Mesothelial cell of epicardium (in vitro differentiated cells): ENCODE data around the gene PRPS1. TPM values are rescaled to one million over a fixed set of nuclear protein-coding genes. Genes with fewer than 3 reads are reported as not detected.

Experiments
- DNase-seq, 2 experiments: peaks; one replicate each; pipeline ENCODE4 v3.0.0; 2021; ENCODE audit warnings: low spot score in 2 of 2; ENCODE audit not compliant: unreplicated experiment in 2 of 2
- H3K27ac Mint-ChIP-seq: 2 replicates; pipeline ENCODE4 v1.8.0; 2021; ENCODE audit warnings: mixed read lengths
- H3K27me3 Mint-ChIP-seq: 2 replicates; pipeline ENCODE4 v1.8.0; 2021; ENCODE audit warnings: low read depth, mixed read lengths
- H3K36me3 Mint-ChIP-seq: 2 replicates; pipeline ENCODE4 v1.8.0; 2021; ENCODE audit warnings: mixed read lengths
- H3K4me1 Mint-ChIP-seq: 2 replicates; pipeline ENCODE4 v1.8.0; 2021; ENCODE audit warnings: mixed read lengths
- H3K4me3 Mint-ChIP-seq: 2 replicates; pipeline ENCODE4 v1.8.0; 2021; ENCODE audit warnings: mild to moderate bottlenecking, moderate library complexity, mixed read lengths
- H3K9me3 Mint-ChIP-seq: 2 replicates; pipeline ENCODE4 v1.8.0; 2021; ENCODE audit warnings: mixed read lengths
- CTCF ChIP-seq: fragments of 200-600 bp; sonication (generic); IDR thresholded peaks from one replicate; pipeline ENCODE4 v1.5.0; 2021; ENCODE audit warnings: antibody characterized with exemption; ENCODE audit not compliant: unreplicated experiment
- total RNA-seq: library from RNA; stranded (reverse); gene quantifications from 3 replicates; pipeline ENCODE4 v1.2.1, GENCODE V29; 2021

The PRPS1 gene
- 28.3 to 32.1 TPM (median 30.0 TPM) in 3 replicates for total RNA-seq

- Mint-ChIP-seq H3K27me3 (no peaks in the 10 kb centered on the region), H3K9me3 (peaks cover 28% of the 10 kb centered on the region), H3K4me1 (peaks cover 28% of the 10 kb centered on the region), H3K27ac (peak within 1 kb of the TSS; percentile 90), H3K4me3 (peak within 1 kb of the TSS; percentile 82), H3K36me3 (no peaks in the 10 kb centered on the region)
- peak; percentile 59 to 79 for DNase-seq
- TF ChIP-seq CTCF = no peak
Observed at GRCh38 chrX:107627838-107628661, at the start of gene PRPS1. Gene PRPS1 (plus strand): TSS chrX:107628510. CDS start chrX:107628629, 119 bp downstream.

GRCh38 chrX:107579956-107580355 lies 48.4 kb upstream of the PRPS1 start:
- H3K4me1 Mint-ChIP-seq = no peaks in the 10 kb centered on the region
- no peak overlapping the region for H3K4me3 Mint-ChIP-seq
- no peak for TF ChIP-seq CTCF

GRCh38 chrX:107581923-107582322 lies 46.4 kb upstream of the PRPS1 start:
- H3K27me3 Mint-ChIP-seq = no peaks in the 10 kb centered on the region
- no peaks in the 10 kb centered on the region for H3K36me3 Mint-ChIP-seq
- no peak overlapping the region for H3K4me3 Mint-ChIP-seq
- H3K4me1 Mint-ChIP-seq = no peaks in the 10 kb centered on the region
- DNase-seq = no peak
- no peak for TF ChIP-seq CTCF
- peaks cover 45% of the 10 kb centered on the region for H3K9me3 Mint-ChIP-seq
- no peak overlapping the region for H3K27ac Mint-ChIP-seq

More at GRCh38 chrX:107579956-107580355, 48.4 kb upstream of the PRPS1 start:
- Mint-ChIP-seq H3K27ac (no peak overlapping the region), H3K9me3 (peaks cover 26% of the 10 kb centered on the region), H3K36me3 (no peaks in the 10 kb centered on the region), H3K27me3 (no peaks in the 10 kb centered on the region)
- no peak for DNase-seq

- Mint-ChIP-seq H3K27me3 (no peaks in the 10 kb centered on the region), H3K27ac (no peak overlapping the region), H3K4me3 (no peak overlapping the region), H3K4me1 (no peaks in the 10 kb centered on the region), H3K9me3 (peaks cover 63% of the 10 kb centered on the region), H3K36me3 (no peaks in the 10 kb centered on the region)
- DNase-seq = no peak
- no peak for TF ChIP-seq CTCF
Observed at GRCh38 chrX:107589243-107589642, 39.1 kb upstream of the PRPS1 start.

GRCh38 chrX:107596651-107597050 lies 31.7 kb upstream of the PRPS1 start:
- H3K9me3 Mint-ChIP-seq = peaks cover 23% of the 10 kb centered on the region
- H3K27ac Mint-ChIP-seq = peak overlapping the region; percentile 90
- H3K4me1 Mint-ChIP-seq = peaks cover 15% of the 10 kb centered on the region
- H3K4me3 Mint-ChIP-seq = no peak overlapping the region
- H3K36me3 Mint-ChIP-seq = no peaks in the 10 kb centered on the region
- TF ChIP-seq CTCF = no peak
- no peak for DNase-seq
- no peaks in the 10 kb centered on the region for H3K27me3 Mint-ChIP-seq
